ENCODE measurements around the gene PDZD8. TPM values are rescaled to one million over a fixed set of nuclear protein-coding genes. Genes with fewer than 3 reads are reported as not detected.

Gene PDZD8
- total and polyA plus RNA-seq, 2 donors (not counting 3 experiments of a cell fraction or from before 2014, with no cell fraction given) = 5.9 to 22.6 TPM

DNA sequence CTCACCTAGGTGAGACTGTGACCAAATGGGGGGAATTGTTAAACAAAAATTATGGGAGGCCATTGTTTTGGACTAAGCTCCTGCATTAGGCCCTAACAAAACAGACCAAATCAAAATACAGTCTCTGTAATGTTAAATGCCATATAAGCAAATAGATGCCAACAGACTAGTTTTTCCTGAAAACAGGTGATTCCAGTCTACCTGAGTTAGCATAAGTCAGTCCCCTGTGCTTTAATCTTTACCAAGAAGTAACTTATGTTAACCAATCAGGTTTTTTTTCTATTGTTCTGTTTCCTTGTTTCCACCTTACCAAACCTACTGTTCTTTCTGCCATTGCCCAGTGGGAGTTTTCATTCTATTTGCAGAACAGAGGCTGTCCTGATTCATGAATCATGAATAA, 48.0 kb downstream of the PDZD8 start:
- POLR2A ChIA-PET = no interaction called here
- intact Hi-C loops (cut with micrococcal nuclease) = no loop called here

DNA sequence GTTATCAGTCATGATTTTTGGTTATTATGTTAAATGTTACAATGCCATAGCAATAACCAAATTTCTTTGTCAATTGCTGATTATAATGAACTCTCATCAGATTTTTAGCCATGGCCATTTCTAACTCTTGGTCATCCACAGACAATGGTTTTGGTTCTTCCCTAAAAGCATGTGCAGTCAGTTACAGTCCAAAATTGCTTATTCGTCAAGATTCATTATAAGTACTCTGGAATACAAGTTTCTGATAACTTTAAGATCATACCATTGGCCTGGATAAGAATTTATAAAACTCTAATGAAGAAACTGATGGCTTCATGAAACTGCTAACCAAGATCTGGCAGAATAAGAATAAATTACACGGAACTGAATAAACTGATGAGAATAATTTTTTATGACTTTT, 50.9 kb downstream of the PDZD8 start:
- no peak for TF ChIP-seq POLR2AphosphoS5 (IDR thresholded peaks at IDR 0.05; ENCODE audit: insufficient read depth, low read depth, low read length)
- TF ChIP-seq, protein P1, sequence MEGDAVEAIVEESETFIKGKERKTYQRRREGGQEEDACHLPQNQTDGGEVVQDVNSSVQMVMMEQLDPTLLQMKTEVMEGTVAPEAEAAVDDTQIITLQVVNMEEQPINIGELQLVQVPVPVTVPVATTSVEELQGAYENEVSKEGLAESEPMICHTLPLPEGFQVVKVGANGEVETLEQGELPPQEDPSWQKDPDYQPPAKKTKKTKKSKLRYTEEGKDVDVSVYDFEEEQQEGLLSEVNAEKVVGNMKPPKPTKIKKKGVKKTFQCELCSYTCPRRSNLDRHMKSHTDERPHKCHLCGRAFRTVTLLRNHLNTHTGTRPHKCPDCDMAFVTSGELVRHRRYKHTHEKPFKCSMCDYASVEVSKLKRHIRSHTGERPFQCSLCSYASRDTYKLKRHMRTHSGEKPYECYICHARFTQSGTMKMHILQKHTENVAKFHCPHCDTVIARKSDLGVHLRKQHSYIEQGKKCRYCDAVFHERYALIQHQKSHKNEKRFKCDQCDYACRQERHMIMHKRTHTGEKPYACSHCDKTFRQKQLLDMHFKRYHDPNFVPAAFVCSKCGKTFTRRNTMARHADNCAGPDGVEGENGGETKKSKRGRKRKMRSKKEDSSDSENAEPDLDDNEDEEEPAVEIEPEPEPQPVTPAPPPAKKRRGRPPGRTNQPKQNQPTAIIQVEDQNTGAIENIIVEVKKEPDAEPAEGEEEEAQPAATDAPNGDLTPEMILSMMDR (IDR thresholded peaks at IDR 0.05; ENCODE audit: extremely low read depth in 1 of 2, insufficient read depth in 1 of 2, low read depth in 1 of 2, low read length in 2 of 2) = no peak
- TF ChIP-seq MAX (IDR thresholded peaks at IDR 0.05; ENCODE audit: insufficient read depth, insufficient read length) = no peak
- no peak for TF ChIP-seq JUN (IDR thresholded peaks at IDR 0.05; ENCODE audit: borderline replicate concordance, insufficient read depth, insufficient read length, low read depth)
- TF ChIP-seq FOS (IDR thresholded peaks at IDR 0.05; ENCODE audit: borderline replicate concordance, insufficient read depth, low read length) = no peak
- TF ChIP-seq POLR2A (IDR thresholded peaks at IDR 0.05; ENCODE audit: low read depth, low read length) = no peak
- no peak for TF ChIP-seq GATA2 (IDR thresholded peaks at IDR 0.05; ENCODE audit: insufficient read depth, insufficient read length, low read depth, low read length)
- no peak for TF ChIP-seq EZH2 (IDR thresholded peaks at IDR 0.05; ENCODE audit: borderline replicate concordance, low read depth, low read length, severe bottlenecking)
- no peak for TF ChIP-seq MYC (IDR thresholded peaks at IDR 0.05; ENCODE audit: low read depth, low read length)
- Histone ChIP-seq H2AFZ (ENCODE audit: low read depth, low read length) (no peak overlapping the region), H3K4me2 (ENCODE audit: insufficient read depth, low read length) (no peak overlapping the region), H3K79me2 (ENCODE audit: control insufficient read depth, insufficient read depth, low read length) (peaks cover 19% of the 10 kb centered on the region), H3K36me3 (ENCODE audit: control insufficient read depth in 2 of 2, extremely low read depth in 1 of 2, insufficient read depth in 2 of 2, low read length in 2 of 2) (no peaks in the 10 kb centered on the region), H4K20me1 (replicated peaks; ENCODE audit: control insufficient read depth, extremely low read depth, insufficient read depth, low read length) (no peaks in the 10 kb centered on the region), H3K9me3 (replicated peaks; ENCODE audit: control insufficient read depth, insufficient read depth, low read length) (no peaks in the 10 kb centered on the region), H3K9ac (replicated peaks; ENCODE audit: extremely low read depth, insufficient read depth, low read length) (no peak overlapping the region), H3K4me3 (replicated peaks in 1 of 3; ENCODE audit: insufficient read depth in 1 of 3, low read depth in 1 of 3, low read length in 3 of 3) (no peak overlapping the region), H3K9me1 (replicated peaks; ENCODE audit: control insufficient read depth, extremely low read depth, insufficient read depth, low read length) (no peaks in the 10 kb centered on the region), H3K27me3 (ENCODE audit: control insufficient read depth in 2 of 2, insufficient read depth in 2 of 2, low read length in 2 of 2) (no peaks in the 10 kb centered on the region), H3K27ac (ENCODE audit: insufficient read depth, low read depth, low read length) (no peak overlapping the region), H3K4me1 (ENCODE audit: control insufficient read depth, extremely low read depth, insufficient read depth, low read length) (no peaks in the 10 kb centered on the region)
- ChIA-PET CTCF (interaction anchor here (0.6 to 1.8 kb wide), 4 partner anchors 9 to 73 kb away, joined by 3 to 5 read pairs (median 4); no protein-coding TSS in a partner anchor), POLR2A (interaction anchor here (0.6 kb wide), 1 partner anchor 15 kb away, joined by 6 read pairs; no protein-coding TSS in a partner anchor)
- dilution Hi-C loops (cut with MboI; ENCODE audit: extremely low pct_ligation_motif_present, low sequenced_read_pairs) (no loop called here), intact Hi-C loops (cut with micrococcal nuclease) (no loop called here)
- BruUV-seq (replicated peaks) = no TSS peak
- FAIRE-seq (no peak), DNase-seq (ENCODE audit: low read depth, low spot score) (no peak)

More for the DNA sequence above, 48.0 kb downstream of the PDZD8 start:
- Histone ChIP-seq H3K27ac (ENCODE audit: insufficient read depth, low read depth, low read length) (no peak overlapping the region), H3K4me1 (ENCODE audit: control insufficient read depth, extremely low read depth, insufficient read depth, low read length) (no peaks in the 10 kb centered on the region), H3K9me3 (replicated peaks; ENCODE audit: control insufficient read depth, insufficient read depth, low read length) (no peaks in the 10 kb centered on the region), H4K20me1 (replicated peaks; ENCODE audit: control insufficient read depth, extremely low read depth, insufficient read depth, low read length) (peaks cover 2% of the 10 kb centered on the region), H3K9me1 (replicated peaks; ENCODE audit: control insufficient read depth, extremely low read depth, insufficient read depth, low read length) (no peaks in the 10 kb centered on the region), H3K79me2 (ENCODE audit: control insufficient read depth, insufficient read depth, low read length) (peaks cover 30% of the 10 kb centered on the region), H3K9ac (replicated peaks; ENCODE audit: extremely low read depth, insufficient read depth, low read length) (no peak overlapping the region), H2AFZ (ENCODE audit: low read depth, low read length) (no peak overlapping the region), H3K27me3 (ENCODE audit: control insufficient read depth in 2 of 2, insufficient read depth in 2 of 2, low read length in 2 of 2) (no peaks in the 10 kb centered on the region), H3K4me2 (ENCODE audit: insufficient read depth, low read length) (no peak overlapping the region), H3K36me3 (ENCODE audit: control insufficient read depth in 2 of 2, extremely low read depth in 1 of 2, insufficient read depth in 2 of 2, low read length in 2 of 2) (no peaks in the 10 kb centered on the region), H3K4me3 (replicated peaks in 1 of 3; ENCODE audit: insufficient read depth in 1 of 3, low read depth in 1 of 3, low read length in 3 of 3) (no peak overlapping the region)
- no TSS peak for BruUV-seq (replicated peaks)
- TF ChIP-seq MYC (IDR thresholded peaks at IDR 0.05; ENCODE audit: low read depth, low read length) = no peak
- CTCF ChIA-PET = interaction anchor here (1.3 kb wide), 1 partner anchor 8 kb away, joined by 4 read pairs; no protein-coding TSS in a partner anchor
- no peak for FAIRE-seq
- dilution Hi-C loops (cut with MboI; ENCODE audit: extremely low pct_ligation_motif_present, low sequenced_read_pairs) = no loop called here
- no peak for DNase-seq (ENCODE audit: low read depth, low spot score)
